Mucosa of stomach (tissue), 1 donor: ENCODE results near the gene CEACAM6.
A peak's percentile ranks its signal among the peaks of the same experiment; 100 is the strongest.
"Not testable (repeated sequence)": the region's sequence is repeated elsewhere in the genome, so short reads cannot be mapped to it uniquely, and the experiment has no call there.

Source experiments
- H3K27me3 ChIP-seq: one replicate; pipeline ENCODE4 v1.7.0; 2013; ENCODE audit warnings: mild to moderate bottlenecking, low read length; ENCODE audit not compliant: control insufficient read depth, insufficient read depth
- H3K36me3 ChIP-seq: one replicate; pipeline ENCODE4 v1.7.0; 2013; ENCODE audit warnings: low read length; ENCODE audit not compliant: control insufficient read depth, insufficient read depth
- H3K4me1 ChIP-seq: one replicate; pipeline ENCODE4 v1.7.0; 2013; ENCODE audit warnings: mild to moderate bottlenecking, low read length; ENCODE audit not compliant: control insufficient read depth, insufficient read depth
- H3K4me3 ChIP-seq: one replicate; pipeline ENCODE4 v1.7.0; 2013; ENCODE audit warnings: low read length
- H3K9ac ChIP-seq: one replicate; pipeline ENCODE4 v1.7.0; 2013; ENCODE audit warnings: mild to moderate bottlenecking, low read length, moderate library complexity
- H3K9me3 ChIP-seq: one replicate; pipeline ENCODE4 v1.7.0; 2013; ENCODE audit warnings: mild to moderate bottlenecking, low read length, moderate library complexity; ENCODE audit not compliant: control insufficient read depth
- donor health status: Pancreatic carcinoma.

CEACAM6 gene

GRCh38 chr19:41755328-41755913 is at the start of gene CEACAM6:
CEACAM6 (plus strand) TSS chr19:41755530; CDS start chr19:41755639, 109 bp downstream.
- no peak within 1 kb of the TSS for H3K9ac ChIP-seq

DNA sequence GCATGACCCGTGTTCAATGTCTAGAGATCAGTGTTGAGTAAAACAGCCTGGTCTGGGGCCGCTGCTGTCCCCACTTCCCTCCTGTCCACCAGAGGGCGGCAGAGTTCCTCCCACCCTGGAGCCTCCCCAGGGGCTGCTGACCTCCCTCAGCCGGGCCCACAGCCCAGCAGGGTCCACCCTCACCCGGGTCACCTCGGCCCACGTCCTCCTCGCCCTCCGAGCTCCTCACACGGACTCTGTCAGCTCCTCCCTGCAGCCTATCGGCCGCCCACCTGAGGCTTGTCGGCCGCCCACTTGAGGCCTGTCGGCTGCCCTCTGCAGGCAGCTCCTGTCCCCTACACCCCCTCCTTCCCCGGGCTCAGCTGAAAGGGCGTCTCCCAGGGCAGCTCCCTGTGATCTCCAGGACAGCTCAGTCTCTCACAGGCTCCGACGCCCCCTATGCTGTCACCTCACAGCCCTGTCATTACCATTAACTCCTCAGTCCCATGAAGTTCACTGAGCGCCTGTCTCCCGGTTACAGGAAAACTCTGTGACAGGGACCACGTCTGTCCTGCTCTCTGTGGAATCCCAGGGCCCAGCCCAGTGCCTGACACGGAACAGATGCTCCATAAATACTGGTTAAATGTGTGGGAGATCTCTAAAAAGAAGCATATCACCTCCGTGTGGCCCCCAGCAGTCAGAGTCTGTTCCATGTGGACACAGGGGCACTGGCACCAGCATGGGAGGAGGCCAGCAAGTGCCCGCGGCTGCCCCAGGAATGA is 48.4 kb upstream of the CEACAM6 start:
- H3K9me3 ChIP-seq = no peaks in the 10 kb centered on the region
- no peaks in the 10 kb centered on the region for H3K27me3 ChIP-seq
- H3K9ac ChIP-seq = peak overlapping the region; percentile 62
- peaks cover 8% of the 10 kb centered on the region for H3K36me3 ChIP-seq
- H3K4me1 ChIP-seq = peaks cover 17% of the 10 kb centered on the region
- no peak overlapping the region for H3K4me3 ChIP-seq

More at GRCh38 chr19:41755328-41755913, at the start of gene CEACAM6:
- no peak within 1 kb of the TSS for H3K4me3 ChIP-seq
- H3K27me3 ChIP-seq = no peaks in the 10 kb centered on the region
- peaks cover 38% of the 10 kb centered on the region for H3K4me1 ChIP-seq
- H3K9me3 ChIP-seq = no peaks in the 10 kb centered on the region
- no peaks in the 10 kb centered on the region for H3K36me3 ChIP-seq

- no peak overlapping the region for H3K4me3 ChIP-seq
- H3K9me3 ChIP-seq = no peaks in the 10 kb centered on the region
- H3K4me1 ChIP-seq = peaks cover 17% of the 10 kb centered on the region
- H3K27me3 ChIP-seq = no peaks in the 10 kb centered on the region
- peak overlapping the region; percentile 62 for H3K9ac ChIP-seq
- peaks cover 10% of the 10 kb centered on the region for H3K36me3 ChIP-seq
Observed at GRCh38 chr19:41707502-41707812, 47.9 kb upstream of the CEACAM6 start.

GRCh38 chr19:41707871-41708371 is 47.4 kb upstream of the CEACAM6 start:
- no peak overlapping the region for H3K4me3 ChIP-seq
- no peaks in the 10 kb centered on the region for H3K27me3 ChIP-seq
- H3K9me3 ChIP-seq = no peaks in the 10 kb centered on the region
- peaks cover 10% of the 10 kb centered on the region for H3K36me3 ChIP-seq
- peaks cover 17% of the 10 kb centered on the region for H3K4me1 ChIP-seq
- peak overlapping the region; percentile 74 for H3K9ac ChIP-seq

- Histone ChIP-seq H3K27me3 (no peaks in the 10 kb centered on the region), H3K36me3 (peaks cover 10% of the 10 kb centered on the region), H3K4me1 (peaks cover 17% of the 10 kb centered on the region), H3K9ac (peak within 1 kb of the TSS; percentile 74), H3K9me3 (no peaks in the 10 kb centered on the region), H3K4me3 (peak within 1 kb of the TSS; percentile 35)
Observed at GRCh38 chr19:41708481-41708880, 46.8 kb upstream of the CEACAM6 start, which contains the start of gene CEACAM5. CEACAM5 (plus strand) TSS chr19:41708626; CDS start chr19:41708732, 106 bp downstream.

DNA sequence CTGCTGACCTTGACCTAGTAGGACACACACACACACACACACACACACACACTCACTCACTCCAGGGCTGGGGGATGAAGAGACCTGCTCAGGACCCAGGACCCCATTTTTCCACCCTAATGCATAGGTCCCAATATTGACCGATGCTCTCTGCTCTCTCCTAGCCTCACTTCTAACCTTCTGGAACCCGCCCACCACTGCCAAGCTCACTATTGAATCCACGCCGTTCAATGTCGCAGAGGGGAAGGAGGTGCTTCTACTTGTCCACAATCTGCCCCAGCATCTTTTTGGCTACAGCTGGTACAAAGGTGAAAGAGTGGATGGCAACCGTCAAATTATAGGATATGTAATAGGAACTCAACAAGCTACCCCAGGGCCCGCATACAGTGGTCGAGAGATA is 45.8 kb upstream of the CEACAM6 start:
- peak overlapping the region; percentile 35 for H3K4me3 ChIP-seq
- H3K9ac ChIP-seq = peak overlapping the region; percentile 74
- H3K4me1 ChIP-seq = peaks cover 17% of the 10 kb centered on the region
- not testable (repeated sequence) for H3K9me3 ChIP-seq, H3K27me3 ChIP-seq
- H3K36me3 ChIP-seq = peaks cover 10% of the 10 kb centered on the region

- no peaks in the 10 kb centered on the region for H3K27me3 ChIP-seq
- peaks cover 10% of the 10 kb centered on the region for H3K36me3 ChIP-seq
- peak overlapping the region; percentile 74 for H3K9ac ChIP-seq
- H3K4me3 ChIP-seq = peak overlapping the region; percentile 35
- no peaks in the 10 kb centered on the region for H3K9me3 ChIP-seq
- peaks cover 17% of the 10 kb centered on the region for H3K4me1 ChIP-seq
Observed at GRCh38 chr19:41709951-41710645, 45.2 kb upstream of the CEACAM6 start.

DNA sequence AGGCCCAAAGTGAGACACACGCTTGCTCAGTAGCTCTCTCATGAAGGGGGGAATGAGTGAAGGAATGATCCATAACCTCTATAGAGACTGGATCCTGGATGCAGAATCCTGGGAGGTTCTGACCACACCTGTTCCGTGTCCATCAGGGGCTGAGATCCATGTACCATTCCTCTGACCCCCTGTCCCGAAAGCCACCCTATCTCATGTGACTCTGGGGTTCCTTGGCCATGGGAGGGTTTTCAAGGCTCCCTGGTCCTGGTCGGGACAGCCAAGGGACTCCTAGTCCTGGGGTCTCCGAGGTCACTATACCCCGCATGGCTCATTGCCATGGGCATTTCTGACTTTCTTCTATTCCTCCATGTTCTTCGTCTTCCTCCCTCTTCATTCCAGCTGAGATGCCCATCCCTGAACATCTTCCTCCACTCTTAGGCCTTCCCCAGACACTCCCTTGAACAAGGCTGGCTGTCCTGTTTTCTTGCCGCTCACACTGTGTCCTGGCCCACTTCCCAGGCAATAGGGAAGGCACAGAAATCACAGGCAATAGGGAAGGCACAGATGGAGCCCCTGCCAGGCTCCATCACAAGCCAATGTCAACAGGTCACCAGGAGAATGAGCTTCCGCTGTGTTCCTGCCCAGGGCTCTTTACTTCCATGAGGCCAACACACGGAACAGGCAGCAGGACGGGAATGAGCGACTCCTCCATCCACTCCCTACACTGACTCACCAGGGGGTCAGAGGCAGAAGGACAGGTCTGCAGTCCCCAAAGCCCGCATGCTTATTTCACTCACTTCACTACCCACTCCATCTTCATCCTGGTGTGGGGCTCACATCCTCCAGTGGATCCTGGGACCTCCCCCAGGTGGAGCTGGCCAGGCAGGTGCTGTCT is 43.7 kb upstream of the CEACAM6 start:
- Histone ChIP-seq H3K4me3 (peak overlapping the region; percentile 14), H3K27me3 (no peaks in the 10 kb centered on the region), H3K9me3 (no peaks in the 10 kb centered on the region), H3K4me1 (peaks cover 17% of the 10 kb centered on the region), H3K36me3 (peaks cover 10% of the 10 kb centered on the region), H3K9ac (peak overlapping the region; percentile 74)

DNA sequence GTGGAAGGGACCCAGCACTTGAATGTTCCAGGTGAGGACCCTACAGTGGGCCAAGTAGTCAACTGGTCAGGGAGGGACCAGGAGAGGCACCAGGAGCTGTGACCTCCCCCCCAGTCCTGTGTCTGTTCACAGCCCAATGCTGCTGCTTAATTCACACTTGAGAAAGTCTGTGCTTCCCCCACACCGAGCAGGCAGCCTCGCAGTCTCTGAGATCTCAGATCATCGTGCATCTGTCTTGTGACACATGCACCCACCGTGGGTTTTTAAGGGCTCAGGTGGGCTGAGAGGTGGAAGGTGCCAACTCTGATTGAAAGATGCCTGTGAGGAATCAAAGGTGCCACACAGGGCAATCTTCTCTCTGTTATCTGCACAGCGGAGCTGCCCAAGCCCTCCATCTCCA is 40.7 kb upstream of the CEACAM6 start:
- Histone ChIP-seq H3K4me3 (no peak overlapping the region), H3K9me3 (no peaks in the 10 kb centered on the region), H3K36me3 (peaks cover 10% of the 10 kb centered on the region), H3K27me3 (no peaks in the 10 kb centered on the region), H3K4me1 (no peaks in the 10 kb centered on the region), H3K9ac (no peak overlapping the region)

DNA sequence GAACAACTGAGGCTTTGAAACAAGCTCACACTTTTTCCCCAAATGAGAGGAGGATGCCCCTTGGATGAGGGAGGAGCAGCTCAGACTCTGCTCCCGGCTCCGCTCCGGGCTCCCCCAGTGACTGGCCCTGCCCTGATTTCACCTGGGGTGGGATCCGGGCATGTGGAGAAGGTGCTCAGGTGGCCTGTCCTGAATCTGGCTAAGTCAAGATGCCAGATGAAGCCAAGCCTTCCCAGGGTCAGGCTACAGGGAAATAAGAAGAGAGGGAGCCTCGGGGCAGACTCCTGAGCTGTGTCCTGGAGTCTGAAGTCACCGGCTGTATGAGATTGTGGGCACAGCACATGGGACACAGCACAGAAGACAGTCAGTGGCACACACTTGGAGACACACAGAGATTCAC is 36.6 kb upstream of the CEACAM6 start:
- H3K4me3 ChIP-seq = no peak overlapping the region
- H3K9ac ChIP-seq = no peak overlapping the region
- no peaks in the 10 kb centered on the region for H3K27me3 ChIP-seq
- H3K36me3 ChIP-seq = no peaks in the 10 kb centered on the region
- no peaks in the 10 kb centered on the region for H3K9me3 ChIP-seq
- no peaks in the 10 kb centered on the region for H3K4me1 ChIP-seq

DNA sequence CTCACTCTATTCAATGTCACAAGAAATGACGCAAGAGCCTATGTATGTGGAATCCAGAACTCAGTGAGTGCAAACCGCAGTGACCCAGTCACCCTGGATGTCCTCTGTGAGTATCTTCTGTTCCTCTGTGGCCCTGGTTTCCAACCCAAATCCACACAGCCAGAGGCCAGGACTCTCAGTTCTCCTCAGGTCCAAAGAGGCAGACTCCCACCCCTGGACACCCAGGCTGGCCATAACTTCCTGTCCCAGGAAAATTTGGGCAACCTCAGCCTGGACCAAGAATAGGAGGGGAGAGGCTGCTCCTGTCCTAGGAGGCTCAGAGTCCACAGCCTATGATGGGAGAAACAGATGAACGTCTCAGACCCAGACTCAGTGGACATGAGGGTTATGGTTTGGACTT is 35.2 kb upstream of the CEACAM6 start:
- Histone ChIP-seq H3K27me3 (no peaks in the 10 kb centered on the region), H3K9ac (no peak overlapping the region), H3K4me3 (no peak overlapping the region), H3K4me1 (no peaks in the 10 kb centered on the region), H3K9me3 (no peaks in the 10 kb centered on the region), H3K36me3 (no peaks in the 10 kb centered on the region)
